GM12873 (cell line): ENCODE measurements around the gene CRCP.
A peak's percentile ranks its signal among the peaks of the same experiment; 100 is the strongest.

Experiments used
- CTCF ChIP-seq: IDR thresholded peaks from 2 replicates; pipeline ENCODE4 v1.5.1; 2012; ENCODE audit warnings: low read depth, mild to moderate bottlenecking, moderate library complexity, low read length, control low read depth; ENCODE audit not compliant: insufficient read depth; ENCODE audit errors: missing control alignments

The CRCP gene

GRCh38 chr7:66114743-66115649, at the start of gene CRCP:
CRCP (plus strand) TSS chr7:66114847; CDS start chr7:66114963, 116 bp downstream.
- peak; percentile 54 for TF ChIP-seq CTCF

GRCh38 chr7:66069732-66070131, 44.9 kb upstream of the CRCP start:
- TF ChIP-seq CTCF = no peak

GRCh38 chr7:66070222-66070621, 44.4 kb upstream of the CRCP start:
- TF ChIP-seq CTCF = no peak

GRCh38 chr7:66072208-66072607, 42.4 kb upstream of the CRCP start:
- TF ChIP-seq CTCF = peak; percentile 4

GRCh38 chr7:66075590-66076461, 38.8 kb upstream of the CRCP start, which contains the start of gene ASL:
ASL (plus strand) TSS chr7:66075819; CDS start chr7:66076082, 263 bp downstream.
- TF ChIP-seq CTCF = no peak

- no peak for TF ChIP-seq CTCF
Observed at GRCh38 chr7:66076462-66077329, 38.0 kb upstream of the CRCP start.
